NCI-H345 treated with DMSO at 0.1 percent for 48 hours (cell line): ENCODE measurements around the gene PHYHD1.

Experiments used
- DNase-seq: peaks from one replicate; lab custom pipeline; 2025; ENCODE audit not compliant: unreplicated experiment; lab: John Stamatoyannopoulos, UW

The PHYHD1 gene

DNA sequence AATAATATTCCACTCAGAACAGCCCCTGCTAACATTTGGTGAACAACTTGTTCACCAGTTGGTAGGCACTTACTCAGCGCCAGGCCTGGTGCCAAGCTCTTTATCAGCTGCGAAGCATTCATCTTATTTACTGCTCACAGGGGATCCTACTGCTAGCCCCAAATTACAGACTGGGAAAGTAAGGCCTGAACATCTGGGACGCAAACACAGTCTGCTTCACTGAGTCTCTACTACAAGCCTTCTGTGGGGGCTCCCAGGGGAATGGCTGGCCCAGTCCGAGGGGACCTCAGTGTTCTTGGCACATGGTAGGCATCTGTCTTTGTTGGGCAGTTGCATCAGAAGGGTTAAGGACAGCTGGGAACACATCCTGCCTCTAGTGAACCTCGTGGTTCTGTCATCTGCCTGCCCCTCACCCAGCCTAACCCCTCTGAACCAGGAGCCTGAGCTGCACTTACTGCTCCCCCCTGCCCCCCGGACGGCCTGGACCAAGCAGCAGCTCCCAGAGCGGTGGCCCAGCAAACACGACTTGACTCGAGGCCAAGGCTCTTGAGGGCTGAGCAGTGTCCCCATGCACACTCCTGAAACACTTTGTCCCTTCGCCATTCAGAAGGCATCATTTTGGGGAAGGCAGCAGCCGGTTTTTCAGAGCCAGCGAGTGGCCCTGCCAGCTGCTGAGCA lies at the start of gene PHYHD1:
TSS of gene PHYHD1 (plus strand) at position 602 of the 678 bp plus-strand sequence. CDS start 1,342 bp downstream, outside the sequence.
- DNase-seq = no peak

DNA sequence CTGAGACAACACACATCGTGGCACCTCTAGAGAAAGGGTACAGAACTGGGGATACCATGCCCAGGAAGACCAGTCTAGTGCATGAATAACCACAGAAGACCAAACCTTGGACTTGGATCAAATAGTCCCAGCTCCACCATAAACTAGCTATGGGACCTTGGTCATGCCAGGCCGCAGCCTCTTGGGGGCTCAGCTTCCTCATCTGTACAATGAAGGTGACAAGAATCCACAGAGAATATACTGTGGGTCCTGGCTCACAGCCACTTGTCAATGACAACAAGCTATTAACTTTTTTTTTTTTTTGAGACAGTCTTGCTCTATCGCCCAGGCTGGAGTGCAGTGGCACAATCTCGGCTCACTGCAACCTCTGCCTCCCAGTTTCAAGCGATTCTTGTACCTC lies 42.9 kb upstream of the PHYHD1 start:
- no peak for DNase-seq

DNA sequence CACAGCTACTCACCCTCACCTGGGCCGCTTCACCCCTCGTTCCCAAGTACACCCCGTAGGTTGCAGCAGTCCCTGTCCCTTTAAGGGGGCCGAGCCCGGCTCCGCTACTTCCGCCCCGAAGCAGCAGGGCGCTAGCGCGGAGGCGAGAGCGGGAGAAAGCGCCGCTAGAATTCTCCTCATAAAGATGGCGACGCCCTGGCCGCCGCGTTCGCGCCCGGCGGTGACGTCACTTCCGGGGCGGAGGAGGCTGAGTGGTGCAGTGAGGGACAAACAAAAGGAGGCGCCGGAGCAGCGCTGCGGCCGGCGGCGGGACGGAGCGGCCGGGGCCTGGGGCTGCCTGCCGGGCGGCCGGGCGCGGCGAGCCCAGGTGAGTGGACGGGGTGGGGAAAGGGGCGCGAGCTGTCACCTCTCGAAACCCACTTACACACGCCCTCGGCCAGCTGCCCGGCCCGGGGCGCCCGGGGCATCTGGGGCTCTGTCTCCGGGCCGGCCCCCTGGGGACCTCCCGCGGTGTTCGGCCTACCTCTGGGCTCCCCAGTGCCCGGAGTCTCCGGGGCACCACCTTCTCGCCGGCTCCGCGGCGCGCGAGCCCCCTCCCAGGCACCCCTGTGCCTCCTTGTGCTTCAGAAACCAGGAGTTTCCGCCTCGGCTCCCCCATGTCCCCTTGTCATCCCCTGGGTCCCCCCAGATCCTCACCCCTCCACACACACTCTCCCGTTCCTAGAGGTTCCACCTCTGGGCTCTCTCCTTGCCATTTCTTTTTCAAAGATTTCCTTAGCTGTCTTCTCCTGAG lies 38.7 kb upstream of the PHYHD1 start, which contains the start of the genes KYAT1 and LRRC8A:
TSS of gene KYAT1 (minus strand) at position 67 of the 793 bp plus-strand sequence. CDS start 36,545 bp downstream, outside the sequence.
TSS of gene LRRC8A (plus strand) at position 250 of the 793 bp plus-strand sequence. CDS start 25,032 bp downstream, outside the sequence.
- DNase-seq = peak; percentile 89

DNA sequence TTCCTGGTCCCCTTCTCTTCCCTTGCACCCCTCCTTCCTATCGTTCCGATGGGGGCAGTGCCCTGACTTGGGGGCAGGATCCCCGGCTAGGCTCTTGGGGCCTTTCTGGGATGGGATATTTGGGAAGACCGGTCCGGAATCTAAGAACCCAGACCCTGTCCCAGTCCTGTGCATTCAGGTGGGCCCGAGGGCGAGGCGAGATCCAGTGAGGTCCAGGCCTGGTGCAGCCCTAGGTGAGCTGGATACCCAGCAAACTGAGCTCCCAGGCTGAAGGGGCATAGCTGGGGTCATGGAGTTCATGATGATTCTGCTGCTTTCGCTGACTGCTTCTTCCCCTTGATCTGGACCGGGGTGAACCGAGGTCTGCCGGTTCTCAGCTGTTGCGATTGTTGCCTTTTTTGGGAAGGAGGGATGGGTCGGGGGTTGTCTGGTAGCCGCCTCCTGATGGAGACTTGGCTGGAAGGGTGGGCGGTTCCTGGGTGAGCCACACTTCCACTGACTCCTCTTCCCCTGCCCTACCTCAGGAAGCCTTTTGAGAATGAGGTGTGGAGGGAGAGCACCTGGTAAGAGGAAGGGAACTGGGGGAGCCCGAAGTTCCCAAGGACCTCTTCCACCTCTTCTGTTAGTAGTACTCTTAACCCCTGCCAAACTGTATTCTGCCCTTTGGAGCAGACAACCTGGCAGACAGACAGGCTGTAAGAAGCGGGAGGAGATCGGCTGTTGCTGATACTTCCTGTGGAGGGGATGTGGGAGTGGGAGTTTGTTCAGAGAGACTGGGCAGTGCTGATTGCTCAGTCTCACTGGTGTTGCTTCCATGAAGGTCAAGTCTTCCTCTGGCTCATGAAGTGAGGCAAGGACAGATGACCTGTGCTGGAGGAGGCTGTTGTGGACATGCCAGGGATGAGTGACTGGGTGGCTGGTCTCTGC lies 37.8 kb upstream of the PHYHD1 start:
- DNase-seq = no peak

DNA sequence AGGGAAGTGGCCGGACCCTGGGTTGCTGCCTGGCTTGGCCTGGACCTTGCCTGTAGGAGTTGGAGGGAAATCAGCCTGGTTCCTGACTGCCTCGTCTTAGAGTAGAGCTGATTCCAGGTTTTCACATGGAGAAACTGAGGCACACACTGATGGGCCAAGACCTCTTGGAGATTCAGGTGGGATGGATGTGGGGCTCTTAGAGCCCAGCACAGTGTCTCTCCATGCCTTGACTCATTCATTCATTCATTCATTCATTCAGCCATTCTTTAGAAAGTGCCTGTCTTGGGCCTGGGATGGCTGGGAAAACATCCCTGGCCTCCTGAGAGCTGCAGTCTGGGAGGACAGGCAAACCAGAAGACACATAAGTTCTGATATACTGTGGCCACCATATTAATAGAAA lies 36.6 kb upstream of the PHYHD1 start:
- no peak for DNase-seq

DNA sequence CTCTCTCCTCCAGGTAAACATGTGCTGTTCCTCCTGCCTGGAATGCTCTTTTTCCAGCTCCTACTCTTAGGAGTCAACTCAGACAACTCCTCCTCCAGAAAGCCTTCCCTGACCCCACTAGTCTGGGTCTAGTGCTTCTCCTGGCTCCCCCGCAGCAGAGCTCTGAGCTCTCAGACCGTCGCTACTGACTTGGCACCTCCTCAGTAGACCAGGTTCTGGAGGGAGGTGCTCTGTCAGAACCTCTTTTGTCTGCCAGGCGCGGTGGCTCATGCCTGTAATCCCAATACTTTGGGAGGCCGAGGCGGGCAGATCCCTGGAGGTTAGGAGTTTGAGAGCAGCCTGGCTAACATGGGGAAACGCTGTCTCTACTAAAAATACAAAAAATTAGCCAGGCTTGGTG lies 35.4 kb upstream of the PHYHD1 start:
- DNase-seq = no peak

DNA sequence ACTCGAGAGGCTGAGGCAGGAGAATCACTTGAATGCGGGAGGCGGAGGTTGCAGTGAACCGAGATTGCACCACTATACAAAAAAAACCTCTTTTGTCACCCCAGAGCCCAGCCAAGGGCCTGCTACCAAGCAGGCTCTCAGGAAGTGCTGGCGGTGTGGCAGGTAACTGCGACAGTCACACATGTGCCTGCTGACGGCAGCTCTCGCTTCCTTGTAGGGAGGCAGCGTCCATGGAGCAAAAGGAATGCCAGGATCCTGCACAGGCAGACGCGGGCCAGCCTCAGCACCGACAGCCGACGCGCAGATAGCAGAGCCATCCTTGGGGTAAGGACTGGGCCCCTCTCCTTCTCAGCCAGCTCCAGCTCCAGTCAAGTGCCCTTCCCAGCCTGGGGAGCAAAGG lies 35.0 kb upstream of the PHYHD1 start:
- DNase-seq = no peak

DNA sequence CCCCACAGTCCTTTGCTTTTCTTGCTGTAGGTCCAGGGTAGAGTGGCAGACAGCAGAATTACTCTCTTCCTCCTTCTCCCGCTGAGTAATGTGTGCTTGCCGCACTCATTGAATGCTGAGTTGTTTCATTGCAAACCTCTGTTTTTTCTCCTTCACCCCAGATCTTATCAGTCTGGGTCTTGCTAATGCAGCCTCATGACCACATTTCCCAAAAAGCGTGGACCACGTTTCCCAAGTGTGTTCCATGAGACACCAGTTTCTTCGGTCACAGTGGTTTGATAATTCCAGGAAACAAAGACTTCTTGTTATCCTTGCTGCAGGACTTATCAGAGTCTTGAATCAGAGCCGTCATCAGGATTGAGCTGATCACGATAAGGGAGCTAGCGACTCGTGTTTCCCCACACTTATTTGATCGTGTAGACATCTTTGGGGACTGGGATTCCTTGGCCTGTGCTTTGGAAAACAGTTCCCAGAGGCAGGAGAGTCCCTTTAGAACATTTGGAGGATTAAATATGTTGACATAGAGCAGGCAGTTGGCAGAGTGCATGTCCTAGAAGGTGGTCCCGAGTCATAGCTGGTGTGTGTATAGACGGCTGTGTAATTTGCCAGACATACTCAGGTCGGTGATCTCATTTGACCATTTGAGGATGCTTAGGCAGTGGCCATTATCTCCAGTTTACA lies 34.4 kb upstream of the PHYHD1 start:
- DNase-seq = no peak

DNA sequence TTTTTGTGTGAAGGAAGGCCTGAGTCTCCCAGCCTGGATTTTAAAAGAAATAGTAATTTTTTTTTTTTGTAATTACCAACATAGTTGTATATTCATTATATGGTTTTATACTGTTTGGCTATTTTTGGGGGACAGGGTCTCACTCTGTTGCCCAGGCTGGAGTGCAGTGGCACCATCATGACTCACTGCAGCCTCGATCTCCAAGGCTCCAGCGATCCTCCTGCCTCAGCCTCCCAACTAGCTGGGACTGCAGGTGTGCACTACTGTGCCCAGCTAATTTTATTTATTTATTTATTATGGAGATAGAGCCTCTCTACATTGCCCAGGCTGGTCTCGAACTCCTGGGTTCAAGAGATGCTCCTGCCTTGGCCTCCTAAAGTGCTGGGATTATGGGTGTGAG lies 33.7 kb upstream of the PHYHD1 start:
- no peak for DNase-seq

DNA sequence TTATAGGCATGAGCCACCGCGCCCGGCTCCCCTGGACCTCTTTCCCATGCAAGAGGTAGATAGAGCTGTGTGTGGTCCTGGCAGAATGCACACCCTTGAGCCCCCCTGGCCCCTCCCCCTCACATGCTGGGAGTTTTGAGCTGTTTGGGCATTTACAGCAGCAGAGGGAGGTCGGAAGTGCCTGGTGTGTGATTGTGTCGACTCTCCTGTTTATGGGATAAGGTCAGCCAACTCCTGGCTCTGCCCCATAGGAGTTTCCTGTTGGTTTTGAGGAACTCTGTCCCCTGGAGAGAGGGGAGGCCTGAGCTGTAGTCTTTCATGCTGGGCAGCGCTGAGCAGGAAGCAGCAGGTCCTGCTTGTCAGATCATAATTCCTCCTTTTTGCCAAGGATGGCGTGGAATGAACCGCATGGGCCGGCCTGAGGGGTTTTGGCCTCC lies 32.9 kb upstream of the PHYHD1 start:
- no peak for DNase-seq

DNA sequence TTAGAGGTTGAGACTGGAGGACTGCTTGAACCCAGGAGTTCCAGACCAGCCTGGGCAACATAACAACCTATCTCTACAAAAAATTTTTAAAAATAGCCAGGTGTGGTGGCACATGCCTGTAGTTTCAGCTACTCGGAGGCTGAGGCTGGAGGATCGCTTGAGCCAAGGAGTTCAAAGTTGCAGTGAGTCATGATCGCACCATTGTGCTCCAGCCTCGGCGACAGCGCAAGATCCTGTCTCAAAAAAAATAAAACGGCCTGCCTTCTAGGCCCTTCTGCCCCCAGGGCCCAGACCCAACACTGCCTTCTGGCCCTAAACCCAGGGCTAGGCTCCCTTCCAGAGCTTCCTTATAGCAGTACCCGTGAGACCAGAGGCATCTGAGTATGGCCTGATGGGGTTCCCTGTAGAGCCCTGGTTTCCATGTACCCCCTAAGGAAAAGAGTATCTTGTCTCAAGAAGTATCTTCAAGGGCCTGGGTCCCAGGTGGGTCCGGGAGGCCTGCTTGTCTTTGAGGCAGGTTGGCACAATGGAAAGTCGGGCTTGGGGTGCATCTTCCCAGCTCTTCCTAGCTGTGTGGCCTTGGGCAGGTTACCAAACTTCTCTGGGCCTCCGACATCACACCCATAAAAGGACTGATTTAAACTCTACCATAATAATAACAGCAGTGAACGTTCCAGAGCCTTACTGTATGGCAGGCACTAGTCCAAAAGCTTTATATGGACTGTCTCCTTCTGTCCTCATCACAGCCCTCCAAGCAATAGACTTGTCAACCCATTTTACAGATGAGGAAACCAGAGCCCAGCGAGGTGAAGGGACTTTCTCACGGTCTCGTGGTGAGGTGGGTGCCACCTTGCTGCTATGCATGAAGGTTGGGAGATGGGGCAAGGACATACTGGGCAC lies 29.2 kb upstream of the PHYHD1 start:
- no peak for DNase-seq

DNA sequence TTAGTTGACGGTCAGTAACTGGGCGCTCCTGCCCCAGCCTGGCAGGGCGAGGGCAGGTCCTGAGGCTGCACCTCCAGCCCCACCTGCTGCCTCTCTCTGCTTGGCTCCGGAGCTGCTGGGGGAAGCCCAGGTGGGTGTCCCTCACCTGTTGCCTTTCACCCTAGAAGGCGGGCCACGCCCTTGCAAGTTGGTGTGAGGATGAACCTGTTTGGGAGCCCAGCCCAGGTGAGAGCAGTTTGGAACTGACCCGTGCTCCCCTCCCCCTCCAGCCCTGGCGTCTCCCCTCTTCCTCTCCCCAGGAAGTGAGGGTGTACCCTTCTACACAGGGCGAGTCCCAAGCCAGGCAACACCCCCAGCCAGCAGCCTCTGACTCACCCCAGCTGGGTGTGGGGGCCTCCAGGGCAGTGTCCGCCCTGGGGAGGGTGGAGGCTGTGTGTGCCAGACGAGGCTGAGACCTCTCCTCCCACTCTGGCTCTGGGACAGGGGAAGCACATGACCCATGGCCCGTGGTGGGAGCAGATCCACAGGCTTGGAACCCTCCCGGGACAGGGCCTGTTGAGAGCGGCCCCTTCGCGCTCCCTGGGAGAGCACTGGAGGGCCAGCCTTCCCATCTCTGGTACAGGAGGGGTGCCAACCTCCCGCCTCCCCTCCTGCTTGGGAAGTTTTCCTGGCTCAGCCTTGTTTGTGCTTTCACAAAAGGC lies 28.4 kb upstream of the PHYHD1 start:
- DNase-seq = no peak

DNA sequence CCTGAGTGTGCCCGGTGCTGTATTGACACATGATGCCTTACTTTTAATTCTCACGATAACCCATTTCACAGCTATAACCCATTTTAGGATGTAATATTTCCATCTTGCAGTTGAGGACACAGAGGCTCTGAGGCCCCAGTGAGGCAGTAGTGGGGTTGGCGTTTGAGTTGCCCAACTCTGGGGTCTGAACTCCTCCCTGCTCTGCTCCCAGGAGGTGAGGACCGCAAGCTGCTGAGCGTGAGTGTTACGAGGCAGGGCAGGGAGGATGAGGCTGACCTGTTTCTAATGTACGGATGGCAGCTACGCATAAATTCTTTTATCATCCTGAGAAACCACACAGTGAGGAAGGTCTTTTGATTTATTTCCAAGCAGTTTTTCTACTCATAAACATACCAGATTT lies 27.4 kb upstream of the PHYHD1 start:
- no peak for DNase-seq

DNA sequence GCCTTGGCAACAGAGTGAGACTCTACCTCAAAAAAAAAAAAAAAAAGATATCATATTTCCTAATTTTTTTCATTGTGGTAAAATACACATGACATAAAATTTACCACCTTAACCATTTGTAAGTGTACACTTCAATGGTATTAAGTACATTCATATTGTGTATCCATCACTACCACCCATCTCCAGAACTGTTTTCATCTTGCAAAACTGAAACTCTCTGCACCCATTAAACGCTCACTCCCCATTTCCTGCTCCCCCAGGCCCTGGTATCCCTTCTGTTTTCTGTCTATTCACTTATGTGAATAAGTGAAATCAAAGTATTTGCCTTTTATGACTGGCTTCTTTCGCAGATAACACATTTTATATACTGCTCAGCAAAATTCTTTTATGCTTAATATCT lies 26.0 kb upstream of the PHYHD1 start:
- no peak for DNase-seq

DNA sequence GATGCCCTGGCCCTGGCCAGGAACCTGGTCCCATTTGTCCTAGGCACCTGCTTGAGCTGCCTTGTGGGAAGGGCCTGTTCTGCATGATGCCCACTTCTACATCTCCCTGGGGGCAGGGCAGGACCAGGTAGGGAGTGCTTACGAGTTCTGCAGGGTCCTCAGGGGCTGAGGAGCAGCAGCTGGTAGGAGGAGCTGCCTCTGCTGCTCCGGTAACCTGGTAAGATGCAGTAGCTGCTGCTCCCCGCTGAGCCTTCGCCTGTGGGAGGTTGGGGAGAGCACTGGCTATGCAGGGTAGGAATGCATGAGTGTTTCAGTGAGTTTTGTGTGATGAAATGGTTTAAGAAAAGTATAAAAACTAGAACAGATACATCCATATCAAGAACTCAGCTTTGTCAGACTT lies 25.2 kb upstream of the PHYHD1 start:
- DNase-seq = no peak

DNA sequence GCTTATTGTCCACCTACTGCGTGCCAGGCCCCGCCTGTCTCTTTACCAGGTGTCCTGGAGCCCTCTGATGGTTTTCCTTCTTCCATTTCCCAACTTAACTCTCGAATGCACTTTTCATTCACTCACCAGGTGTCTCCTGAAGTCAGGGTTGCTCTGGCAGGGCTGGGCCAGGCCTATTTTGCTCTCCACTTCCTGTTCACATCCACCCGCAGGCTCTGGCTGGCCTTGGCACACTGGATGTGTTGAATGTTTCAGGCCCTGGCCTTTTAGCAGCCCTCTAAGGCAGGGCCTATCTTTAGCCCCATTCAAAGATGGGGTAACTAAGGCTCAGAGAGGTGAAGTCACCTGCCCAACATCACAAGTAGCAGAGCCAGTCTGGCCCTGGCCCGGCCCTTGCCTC lies 22.4 kb upstream of the PHYHD1 start:
- DNase-seq = no peak

DNA sequence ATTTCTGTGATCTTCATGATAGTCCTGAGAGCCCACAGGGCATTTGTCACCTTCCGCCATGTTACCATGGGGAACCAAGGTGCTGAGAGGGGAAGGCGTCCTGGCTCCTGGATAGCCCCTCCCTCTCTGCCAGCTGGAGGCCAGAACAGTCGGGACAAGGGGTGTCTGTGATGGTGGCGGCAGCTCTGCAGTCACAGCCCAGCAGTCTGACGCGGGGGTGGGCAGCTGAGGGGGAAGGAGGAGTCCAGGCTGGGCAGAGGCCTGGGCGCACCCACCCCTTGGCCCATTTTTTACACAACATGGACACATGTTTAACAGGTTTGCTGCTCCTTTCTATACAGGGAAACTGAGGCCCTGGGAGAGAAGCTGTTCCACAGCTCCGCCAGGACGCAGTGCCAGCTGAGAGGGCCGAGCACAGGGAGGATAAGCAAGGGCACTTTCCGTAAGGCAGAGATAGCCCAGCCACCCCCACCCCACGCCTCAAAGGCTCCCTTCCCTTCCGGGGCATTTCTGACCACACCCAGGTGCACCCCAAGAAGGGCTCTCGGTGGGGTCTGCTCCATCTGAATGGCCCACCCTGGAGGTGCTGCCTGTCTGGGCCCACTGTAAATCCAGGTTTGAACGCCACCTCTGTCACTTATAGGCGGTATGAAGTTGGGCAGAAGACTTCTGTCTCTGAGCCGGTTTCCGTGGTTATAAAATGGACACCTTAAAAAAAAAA lies 21.8 kb upstream of the PHYHD1 start:
- DNase-seq = no peak

DNA sequence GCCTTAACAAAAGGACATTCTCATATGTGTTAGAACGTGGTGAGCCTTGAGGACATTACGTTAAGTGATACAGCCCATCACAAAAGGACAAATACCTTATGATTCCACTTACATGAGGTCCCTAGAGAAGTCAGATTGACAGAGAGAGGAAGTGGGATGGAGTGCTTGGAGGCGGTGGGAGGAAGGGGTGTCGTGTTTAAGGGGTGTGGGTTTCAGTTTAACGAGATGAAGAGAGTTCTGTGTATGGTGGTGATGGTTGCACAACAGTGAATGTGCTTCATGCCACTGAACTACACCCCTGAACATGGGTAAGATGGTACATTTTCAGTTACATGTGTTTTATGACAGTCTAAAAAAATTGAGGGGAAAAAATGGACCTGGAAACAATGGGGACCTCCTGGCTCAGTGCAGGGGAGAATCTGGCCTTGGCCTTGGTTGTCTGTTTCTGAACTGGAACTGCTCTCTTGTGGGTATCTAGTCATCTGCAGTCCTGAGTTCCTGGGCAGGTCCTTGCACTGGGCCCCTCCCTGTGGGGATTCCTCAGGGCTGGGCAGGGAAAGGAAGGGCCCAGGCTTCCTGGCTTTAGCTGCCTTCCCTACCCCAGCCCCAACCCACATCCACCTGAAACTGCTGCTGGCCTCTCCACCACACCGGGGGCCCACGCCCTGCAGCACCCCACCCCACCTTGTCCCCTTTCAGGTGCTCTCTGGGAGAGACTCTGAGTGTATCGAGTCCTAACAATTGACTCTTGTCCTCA lies 21.0 kb upstream of the PHYHD1 start:
- DNase-seq = no peak
